Osteoblast (primary cell): ENCODE measurements around the gene TPGS1. TPM values are rescaled to one million over a fixed set of nuclear protein-coding genes. Genes with fewer than 3 reads are reported as not detected.

Source experiments
- DNase-seq: peaks from one replicate; pipeline ENCODE4 v3.0.0; 2011; ENCODE audit warnings: low spot score, mixed read lengths; ENCODE audit not compliant: insufficient read length; ENCODE audit errors: missing footprints
- H2AFZ ChIP-seq: 2 replicates; pipeline ENCODE4 v1.6.0; 2011; ENCODE audit warnings: mild to moderate bottlenecking, low read length
- H3K27ac ChIP-seq: 2 replicates; pipeline ENCODE4 v1.5.1; 2011; ENCODE audit warnings: mild to moderate bottlenecking, low read depth, low read length, moderate library complexity
- H3K27me3 ChIP-seq: 2 replicates; pipeline ENCODE4 v1.6.0; 2012; ENCODE audit warnings: mild to moderate bottlenecking, control low read depth, inconsistent platforms, low read length, moderate library complexity; ENCODE audit not compliant: insufficient read depth
- H3K36me3 ChIP-seq: 2 replicates; pipeline ENCODE4 v1.5.1; 2011; ENCODE audit warnings: mild to moderate bottlenecking, low read length, control low read depth, moderate library complexity; ENCODE audit not compliant: insufficient read depth
- H3K4me1 ChIP-seq: 2 replicates; pipeline ENCODE4 v1.5.1; 2011; ENCODE audit warnings: mild to moderate bottlenecking, low read length, control low read depth, moderate library complexity; ENCODE audit not compliant: insufficient read depth
- H3K4me2 ChIP-seq: 2 replicates; pipeline ENCODE4 v1.6.0; 2011; ENCODE audit warnings: mild to moderate bottlenecking, low read length; ENCODE audit not compliant: insufficient read depth
- H3K4me3 ChIP-seq: fragments of 200-600 bp; sonication (generic); 3 replicates; pipeline ENCODE4 v1.5.1; 2012; ENCODE audit warnings: mild to moderate bottlenecking, low read length, inconsistent platforms; ENCODE audit not compliant: insufficient read depth
- H3K79me2 ChIP-seq: 2 replicates; pipeline ENCODE4 v1.6.0; 2012; ENCODE audit warnings: mild to moderate bottlenecking, low read length, control low read depth, inconsistent platforms; ENCODE audit not compliant: insufficient read depth
- H3K9me3 ChIP-seq: 2 replicates; pipeline ENCODE4 v1.5.1; 2011; ENCODE audit warnings: low read depth, low read length, control low read depth
- H4K20me1 ChIP-seq: 2 replicates; pipeline ENCODE4 v1.6.0; 2012; ENCODE audit warnings: mild to moderate bottlenecking, low read length, control low read depth; ENCODE audit not compliant: insufficient read depth
- total RNA-seq: library from RNA; depleted of rRNA; stranded (reverse); fragments of >200 nt; gene quantifications from 2 replicates; pipeline ENCODE4 v1.2.3, GENCODE V29; 2012
- TF ChIP-seq, protein P1 (sequence below): IDR thresholded peaks from 2 replicates; pipeline ENCODE4 v1.5.1; 2011; ENCODE audit warnings: mild to moderate bottlenecking, low read depth, low read length, moderate library complexity; ENCODE audit errors: extremely low read depth

TPGS1 gene
- total RNA-seq, 1 donor = 47.8 TPM

DNA sequence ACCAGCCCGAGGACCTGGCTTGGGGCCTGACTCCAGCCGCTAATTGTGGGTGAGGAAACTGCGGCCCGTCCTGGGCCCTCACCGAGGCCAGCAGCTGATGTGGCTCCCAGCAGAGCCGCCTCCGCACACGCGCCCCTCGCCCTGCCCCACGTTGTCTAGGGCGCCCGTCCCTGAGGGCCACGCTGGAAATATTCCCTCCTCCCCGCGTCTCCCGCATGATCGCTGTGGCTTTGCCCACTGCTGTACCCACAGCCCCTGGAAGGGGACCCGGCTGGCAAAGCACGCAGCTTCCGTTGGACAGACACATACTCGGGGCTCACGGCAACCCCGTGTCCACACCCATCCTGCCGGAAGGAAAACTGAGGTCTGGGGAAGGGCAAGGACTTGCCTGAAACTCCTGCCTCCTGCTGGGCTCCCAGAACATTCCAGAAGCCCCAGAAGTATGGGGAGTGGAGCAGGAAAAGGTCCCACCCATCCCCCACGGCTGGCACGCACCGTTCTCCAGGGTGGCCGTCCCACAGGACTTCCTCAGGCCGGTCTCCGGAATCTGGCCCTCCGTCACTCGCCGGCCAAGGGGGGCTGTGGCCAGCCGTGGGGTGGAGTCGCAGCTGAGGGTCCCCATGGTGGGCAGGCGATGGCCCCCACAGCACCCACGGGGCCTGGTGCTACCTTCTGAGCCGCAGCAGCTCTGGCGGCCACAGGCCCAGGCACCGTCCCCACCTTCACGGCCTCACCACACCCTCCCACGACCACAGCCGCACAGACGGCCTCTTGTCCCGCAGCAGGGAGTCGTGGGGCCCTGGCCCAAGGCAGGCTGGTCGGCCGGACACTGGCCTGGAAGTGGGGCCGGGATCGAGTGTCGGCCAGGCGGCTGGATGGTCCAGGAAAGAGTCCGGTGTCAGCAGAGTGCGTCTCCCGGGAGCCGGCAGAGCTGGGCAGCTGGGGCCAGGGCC is 32.9 kb upstream of the TPGS1 start:
- H3K9me3 ChIP-seq = no peaks in the 10 kb centered on the region
- peaks cover 8% of the 10 kb centered on the region for H3K4me1 ChIP-seq
- no peaks in the 10 kb centered on the region for H4K20me1 ChIP-seq
- no peak overlapping the region for H3K27ac ChIP-seq
- peak overlapping the region; percentile 81 for H2AFZ ChIP-seq
- no peak for DNase-seq
- no peaks in the 10 kb centered on the region for H3K79me2 ChIP-seq
- no peaks in the 10 kb centered on the region for H3K36me3 ChIP-seq
- peak overlapping the region; percentile 61 for H3K4me2 ChIP-seq
- TF ChIP-seq, protein P1, sequence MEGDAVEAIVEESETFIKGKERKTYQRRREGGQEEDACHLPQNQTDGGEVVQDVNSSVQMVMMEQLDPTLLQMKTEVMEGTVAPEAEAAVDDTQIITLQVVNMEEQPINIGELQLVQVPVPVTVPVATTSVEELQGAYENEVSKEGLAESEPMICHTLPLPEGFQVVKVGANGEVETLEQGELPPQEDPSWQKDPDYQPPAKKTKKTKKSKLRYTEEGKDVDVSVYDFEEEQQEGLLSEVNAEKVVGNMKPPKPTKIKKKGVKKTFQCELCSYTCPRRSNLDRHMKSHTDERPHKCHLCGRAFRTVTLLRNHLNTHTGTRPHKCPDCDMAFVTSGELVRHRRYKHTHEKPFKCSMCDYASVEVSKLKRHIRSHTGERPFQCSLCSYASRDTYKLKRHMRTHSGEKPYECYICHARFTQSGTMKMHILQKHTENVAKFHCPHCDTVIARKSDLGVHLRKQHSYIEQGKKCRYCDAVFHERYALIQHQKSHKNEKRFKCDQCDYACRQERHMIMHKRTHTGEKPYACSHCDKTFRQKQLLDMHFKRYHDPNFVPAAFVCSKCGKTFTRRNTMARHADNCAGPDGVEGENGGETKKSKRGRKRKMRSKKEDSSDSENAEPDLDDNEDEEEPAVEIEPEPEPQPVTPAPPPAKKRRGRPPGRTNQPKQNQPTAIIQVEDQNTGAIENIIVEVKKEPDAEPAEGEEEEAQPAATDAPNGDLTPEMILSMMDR = no peak
- peak overlapping the region; percentile 49 for H3K4me3 ChIP-seq
- peaks cover 4% of the 10 kb centered on the region for H3K27me3 ChIP-seq

DNA sequence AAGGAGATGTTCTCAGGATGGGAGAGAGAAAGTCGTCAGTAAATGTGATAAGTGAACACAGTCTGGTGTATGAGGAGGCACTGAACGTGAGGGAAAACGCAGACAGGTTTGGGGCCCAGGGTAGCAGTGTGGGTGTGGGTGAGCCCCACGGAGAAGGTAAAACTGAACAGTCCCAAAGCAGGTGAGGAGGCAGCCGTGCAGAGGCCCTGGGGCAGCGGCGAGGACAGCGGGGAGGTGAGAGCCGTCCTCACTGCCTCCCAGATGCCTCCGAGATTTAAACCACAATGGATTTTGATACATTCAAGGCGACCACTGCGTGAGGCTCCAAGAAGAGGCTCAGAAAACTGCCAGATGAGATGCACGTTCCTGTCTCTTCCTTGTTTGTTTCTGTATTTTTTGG is 31.9 kb upstream of the TPGS1 start:
- TF ChIP-seq, protein P1 = no peak
- no peaks in the 10 kb centered on the region for H4K20me1 ChIP-seq
- no peak overlapping the region for H3K4me2 ChIP-seq
- H2AFZ ChIP-seq = no peak overlapping the region
- no peaks in the 10 kb centered on the region for H3K9me3 ChIP-seq
- peaks cover 8% of the 10 kb centered on the region for H3K4me1 ChIP-seq
- DNase-seq = no peak
- H3K4me3 ChIP-seq = no peak overlapping the region
- peaks cover 4% of the 10 kb centered on the region for H3K27me3 ChIP-seq
- no peak overlapping the region for H3K27ac ChIP-seq
- H3K36me3 ChIP-seq = no peaks in the 10 kb centered on the region
- H3K79me2 ChIP-seq = no peaks in the 10 kb centered on the region

DNA sequence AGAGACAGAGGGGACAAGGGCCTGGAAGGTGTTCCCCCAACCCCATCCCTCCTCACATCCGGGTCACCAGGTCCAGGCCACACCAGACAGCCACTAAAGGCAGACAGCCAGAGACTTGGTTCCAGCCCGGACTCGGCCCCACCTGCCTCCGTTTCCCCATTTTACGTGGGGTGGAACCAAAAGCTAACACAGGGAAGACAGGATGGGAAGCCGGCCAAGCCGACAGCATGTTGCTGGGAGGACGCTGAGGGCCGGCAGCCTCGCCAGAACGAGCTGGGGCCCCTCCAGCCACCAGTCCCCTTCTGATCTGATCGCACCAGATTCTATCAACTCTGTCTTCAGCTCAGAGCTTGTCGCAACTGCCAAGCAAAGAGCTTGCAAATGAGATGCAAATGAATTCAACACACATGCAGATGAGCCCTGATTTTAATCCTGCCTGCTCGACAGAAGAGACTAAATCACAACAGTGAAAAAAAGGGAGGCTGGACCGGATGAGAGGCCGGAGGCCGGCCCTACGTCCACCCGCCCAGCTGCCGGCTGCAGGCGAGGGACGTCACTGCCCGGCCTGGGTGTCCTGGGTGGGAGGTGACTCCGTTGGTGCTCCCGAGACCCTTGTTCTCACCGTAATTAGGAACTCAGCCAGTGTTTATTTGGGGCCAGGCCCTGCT is 28.9 kb upstream of the TPGS1 start:
- Histone ChIP-seq H3K27me3 (peaks cover 4% of the 10 kb centered on the region), H4K20me1 (no peaks in the 10 kb centered on the region), H2AFZ (no peak overlapping the region), H3K36me3 (no peaks in the 10 kb centered on the region), H3K79me2 (no peaks in the 10 kb centered on the region), H3K27ac (no peak overlapping the region), H3K4me2 (no peak overlapping the region), H3K9me3 (no peaks in the 10 kb centered on the region), H3K4me1 (peaks cover 6% of the 10 kb centered on the region), H3K4me3 (no peak overlapping the region)
- no peak for DNase-seq
- TF ChIP-seq, protein P1 = no peak

DNA sequence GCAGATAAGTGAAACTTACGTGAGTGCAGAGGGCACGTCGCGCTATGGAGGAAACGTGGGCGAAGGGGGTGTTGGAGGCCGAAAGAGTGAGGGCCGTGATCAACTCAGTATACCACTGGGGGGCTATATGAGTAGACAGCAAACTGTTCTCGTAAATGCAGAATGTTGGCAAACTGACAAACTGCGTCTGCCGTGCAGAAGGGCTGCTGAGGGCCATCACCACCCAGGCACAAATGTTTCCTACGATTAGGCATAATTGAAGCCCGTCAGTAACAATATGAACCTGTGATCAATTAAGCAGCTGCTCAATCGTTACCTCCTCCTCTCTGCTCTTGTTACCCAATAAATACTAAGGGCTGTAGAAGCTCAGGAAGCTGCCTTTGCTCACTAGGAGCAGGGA is 28.3 kb upstream of the TPGS1 start:
- Histone ChIP-seq H3K4me2 (no peak overlapping the region), H3K79me2 (no peaks in the 10 kb centered on the region), H3K4me3 (no peak overlapping the region), H3K27ac (no peak overlapping the region), H3K36me3 (no peaks in the 10 kb centered on the region), H3K27me3 (peaks cover 4% of the 10 kb centered on the region), H4K20me1 (no peaks in the 10 kb centered on the region), H3K9me3 (no peaks in the 10 kb centered on the region), H2AFZ (no peak overlapping the region), H3K4me1 (peaks cover 4% of the 10 kb centered on the region)
- DNase-seq = peak; percentile 27
- TF ChIP-seq, protein P1 = no peak
